Measurements from ENCODE around the gene ALX1. TPM values are rescaled to one million over a fixed set of nuclear protein-coding genes. Genes with fewer than 3 reads are reported as not detected.

ALX1 gene
- total RNA-seq, 1 experiment from 2014 or later, result not detected

GRCh38 chr12:85253853-85254252, 26.2 kb upstream of the ALX1 start:
- H2AFZ ChIP-seq, result no peak overlapping the region
- H3F3A ChIP-seq (ENCODE audit: insufficient read depth, low read depth), result no peaks in the 10 kb centered on the region
- no TSS peak for BruUV-seq (replicated peaks)
- CTCF ChIA-PET, result no interaction called here
- no peaks in the 10 kb centered on the region for H3K36me3 ChIP-seq (ENCODE audit: low read depth)
- TF ChIP-seq EZH2 (IDR thresholded peaks at IDR 0.05; ENCODE audit: low read depth), result no peak
- TF ChIP-seq, protein P1, sequence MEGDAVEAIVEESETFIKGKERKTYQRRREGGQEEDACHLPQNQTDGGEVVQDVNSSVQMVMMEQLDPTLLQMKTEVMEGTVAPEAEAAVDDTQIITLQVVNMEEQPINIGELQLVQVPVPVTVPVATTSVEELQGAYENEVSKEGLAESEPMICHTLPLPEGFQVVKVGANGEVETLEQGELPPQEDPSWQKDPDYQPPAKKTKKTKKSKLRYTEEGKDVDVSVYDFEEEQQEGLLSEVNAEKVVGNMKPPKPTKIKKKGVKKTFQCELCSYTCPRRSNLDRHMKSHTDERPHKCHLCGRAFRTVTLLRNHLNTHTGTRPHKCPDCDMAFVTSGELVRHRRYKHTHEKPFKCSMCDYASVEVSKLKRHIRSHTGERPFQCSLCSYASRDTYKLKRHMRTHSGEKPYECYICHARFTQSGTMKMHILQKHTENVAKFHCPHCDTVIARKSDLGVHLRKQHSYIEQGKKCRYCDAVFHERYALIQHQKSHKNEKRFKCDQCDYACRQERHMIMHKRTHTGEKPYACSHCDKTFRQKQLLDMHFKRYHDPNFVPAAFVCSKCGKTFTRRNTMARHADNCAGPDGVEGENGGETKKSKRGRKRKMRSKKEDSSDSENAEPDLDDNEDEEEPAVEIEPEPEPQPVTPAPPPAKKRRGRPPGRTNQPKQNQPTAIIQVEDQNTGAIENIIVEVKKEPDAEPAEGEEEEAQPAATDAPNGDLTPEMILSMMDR (conservative IDR thresholded peaks at IDR 0.05), result no peak
- H3K27me3 ChIP-seq (ENCODE audit: insufficient read depth, low read depth), result no peaks in the 10 kb centered on the region
- no peak for DNase-seq
- intact Hi-C loops (cut with micrococcal nuclease; ENCODE audit: unreplicated experiment), result no loop called here
- H4K20me1 ChIP-seq (ENCODE audit: insufficient read depth), result no peaks in the 10 kb centered on the region
- H3K9me3 ChIP-seq (ENCODE audit: insufficient read depth, low read depth), result no peaks in the 10 kb centered on the region
- peaks cover 11% of the 10 kb centered on the region for H3K9me2 ChIP-seq (ENCODE audit: insufficient read depth)
- H3K4me2 ChIP-seq, result no peak overlapping the region
- H3K4me3 ChIP-seq, result no peak overlapping the region
- no peaks in the 10 kb centered on the region for H3K4me1 ChIP-seq (replicated peaks; ENCODE audit: insufficient read depth)
- POLR2A ChIA-PET (ENCODE audit: unreplicated experiment), result no interaction called here
- no peak overlapping the region for H3K27ac ChIP-seq
- H3K79me2 ChIP-seq (ENCODE audit: low read depth), result no peaks in the 10 kb centered on the region

GRCh38 chr12:85257671-85258070, 22.3 kb upstream of the ALX1 start:
- ChIA-PET CTCF (no interaction called here), POLR2A (ENCODE audit: unreplicated experiment) (no interaction called here)
- no peaks in the 10 kb centered on the region for H3F3A ChIP-seq (ENCODE audit: insufficient read depth, low read depth)
- H4K20me1 ChIP-seq (ENCODE audit: insufficient read depth), result no peaks in the 10 kb centered on the region
- no peaks in the 10 kb centered on the region for H3K4me1 ChIP-seq (replicated peaks; ENCODE audit: insufficient read depth)
- H3K27ac ChIP-seq, result no peak overlapping the region
- no TSS peak for BruUV-seq (replicated peaks)
- intact Hi-C loops (cut with micrococcal nuclease; ENCODE audit: unreplicated experiment), result no loop called here
- H3K36me3 ChIP-seq (ENCODE audit: low read depth), result no peaks in the 10 kb centered on the region
- peaks cover 6% of the 10 kb centered on the region for H3K9me2 ChIP-seq (ENCODE audit: insufficient read depth)
- no peak overlapping the region for H3K4me3 ChIP-seq
- no peak overlapping the region for H3K4me2 ChIP-seq
- no peak for DNase-seq
- TF ChIP-seq EZH2 (IDR thresholded peaks at IDR 0.05; ENCODE audit: low read depth), result no peak
- TF ChIP-seq, protein P1 (conservative IDR thresholded peaks at IDR 0.05), result no peak
- no peak overlapping the region for H2AFZ ChIP-seq
- H3K9me3 ChIP-seq (ENCODE audit: insufficient read depth, low read depth), result no peaks in the 10 kb centered on the region
- no peaks in the 10 kb centered on the region for H3K27me3 ChIP-seq (ENCODE audit: insufficient read depth, low read depth)
- H3K79me2 ChIP-seq (ENCODE audit: low read depth), result no peaks in the 10 kb centered on the region

- CTCF ChIA-PET, result no interaction called here
Measured at GRCh38 chr12:85260447-85260846, 19.6 kb upstream of the ALX1 start.

More at GRCh38 chr12:85260447-85260846, 19.6 kb upstream of the ALX1 start:
- POLR2A ChIA-PET (ENCODE audit: unreplicated experiment), result no interaction called here
- H3K4me1 ChIP-seq (replicated peaks; ENCODE audit: insufficient read depth), result no peaks in the 10 kb centered on the region
- no peak for DNase-seq
- H3K36me3 ChIP-seq (ENCODE audit: low read depth), result no peaks in the 10 kb centered on the region
- no TSS peak for BruUV-seq (replicated peaks)
- TF ChIP-seq EZH2 (IDR thresholded peaks at IDR 0.05; ENCODE audit: low read depth), result no peak
- TF ChIP-seq, protein P1 (conservative IDR thresholded peaks at IDR 0.05), result no peak
- no peak overlapping the region for H3K4me3 ChIP-seq
- H3K9me2 ChIP-seq (ENCODE audit: insufficient read depth), result peaks cover 6% of the 10 kb centered on the region
- intact Hi-C loops (cut with micrococcal nuclease; ENCODE audit: unreplicated experiment), result no loop called here
- H2AFZ ChIP-seq, result no peak overlapping the region
- no peaks in the 10 kb centered on the region for H3K79me2 ChIP-seq (ENCODE audit: low read depth)
- H4K20me1 ChIP-seq (ENCODE audit: insufficient read depth), result no peaks in the 10 kb centered on the region
- H3K27ac ChIP-seq, result no peak overlapping the region
- H3F3A ChIP-seq (ENCODE audit: insufficient read depth, low read depth), result no peaks in the 10 kb centered on the region
- no peaks in the 10 kb centered on the region for H3K9me3 ChIP-seq (ENCODE audit: insufficient read depth, low read depth)
- no peaks in the 10 kb centered on the region for H3K27me3 ChIP-seq (ENCODE audit: insufficient read depth, low read depth)
- no peak overlapping the region for H3K4me2 ChIP-seq

All from PC-9 (cell line).